HTERT RPE-1 (cell line): ENCODE measurements around the gene NEIL3.

Experiments used
- in situ Hi-C: fragments of 300-500 bp; cut with MboI; formaldehyde crosslinking; loops from 4 replicates; pipeline ENCODE4 v1.14.3; 2020; ENCODE audit warnings: low sequenced_read_pairs

The NEIL3 gene

GRCh38 chr4:177309522-177310371 lies at the start of gene NEIL3:
Gene NEIL3 (plus strand): TSS chr4:177309874. CDS start chr4:177309954, 80 bp downstream.
- in situ Hi-C loops = no loop called here

- in situ Hi-C loops = no loop called here
These were observed 45.9 kb upstream of the NEIL3 start for GRCh38 chr4:177263818-177264217.

GRCh38 chr4:177264788-177265422 lies 44.8 kb upstream of the NEIL3 start:
- in situ Hi-C loops = no loop called here

GRCh38 chr4:177265729-177266128 lies 43.9 kb upstream of the NEIL3 start:
- in situ Hi-C loops = no loop called here

- in situ Hi-C loops = no loop called here
These were observed 43.2 kb upstream of the NEIL3 start for GRCh38 chr4:177266506-177266905.

- in situ Hi-C loops = no loop called here
These were observed 41.8 kb upstream of the NEIL3 start for GRCh38 chr4:177267911-177268310.

GRCh38 chr4:177271091-177271490 lies 38.6 kb upstream of the NEIL3 start:
- in situ Hi-C loops = no loop called here

- in situ Hi-C loops = no loop called here
These were observed 37.5 kb upstream of the NEIL3 start for GRCh38 chr4:177271915-177272766.

GRCh38 chr4:177275999-177276398 lies 33.7 kb upstream of the NEIL3 start:
- in situ Hi-C loops = no loop called here

GRCh38 chr4:177281351-177281909 lies 28.2 kb upstream of the NEIL3 start:
- in situ Hi-C loops = no loop called here

GRCh38 chr4:177282284-177282835 lies 27.3 kb upstream of the NEIL3 start:
- in situ Hi-C loops = no loop called here

GRCh38 chr4:177283167-177283566 lies 26.5 kb upstream of the NEIL3 start:
- in situ Hi-C loops = no loop called here

GRCh38 chr4:177285953-177286352 lies 23.7 kb upstream of the NEIL3 start:
- in situ Hi-C loops = no loop called here

- in situ Hi-C loops = no loop called here
These were observed 22.4 kb upstream of the NEIL3 start for GRCh38 chr4:177287255-177287654.

GRCh38 chr4:177288335-177288734 lies 21.3 kb upstream of the NEIL3 start:
- in situ Hi-C loops = no loop called here

GRCh38 chr4:177290780-177291179 lies 18.9 kb upstream of the NEIL3 start:
- in situ Hi-C loops = no loop called here

GRCh38 chr4:177292171-177292570 lies 17.5 kb upstream of the NEIL3 start:
- in situ Hi-C loops = no loop called here

- in situ Hi-C loops = no loop called here
These were observed 16.3 kb upstream of the NEIL3 start for GRCh38 chr4:177293208-177294033.

- in situ Hi-C loops = no loop called here
These were observed 11.8 kb upstream of the NEIL3 start for GRCh38 chr4:177297785-177298391.
